SK-N-DZ (cell line): ENCODE measurements around the gene KIF4B. TPM values are rescaled to one million over a fixed set of nuclear protein-coding genes. Genes with fewer than 3 reads are reported as not detected.
"Not testable (repeated sequence)": the region's sequence is repeated elsewhere in the genome, so short reads cannot be mapped to it uniquely, and the experiment has no call there.

Source experiments
- DNase-seq: peaks from one replicate; pipeline ENCODE4 v3.0.0-alpha.2; 2015; ENCODE audit warnings: low spot score
- polyA plus RNA-seq, 2 experiments: library from polyadenylated mRNA; depleted of rRNA; stranded (reverse); fragments of >200 nt; gene quantifications; 2 replicates each; pipeline ENCODE4 v1.2.3, GENCODE V29; 2014

Gene KIF4B
- polyA plus RNA-seq (2014; cell fraction: cytosol; rRNA removed): not detected in 2 replicates
- polyA plus RNA-seq (2014; cell fraction: nucleus; rRNA removed): not detected in 2 replicates

DNA sequence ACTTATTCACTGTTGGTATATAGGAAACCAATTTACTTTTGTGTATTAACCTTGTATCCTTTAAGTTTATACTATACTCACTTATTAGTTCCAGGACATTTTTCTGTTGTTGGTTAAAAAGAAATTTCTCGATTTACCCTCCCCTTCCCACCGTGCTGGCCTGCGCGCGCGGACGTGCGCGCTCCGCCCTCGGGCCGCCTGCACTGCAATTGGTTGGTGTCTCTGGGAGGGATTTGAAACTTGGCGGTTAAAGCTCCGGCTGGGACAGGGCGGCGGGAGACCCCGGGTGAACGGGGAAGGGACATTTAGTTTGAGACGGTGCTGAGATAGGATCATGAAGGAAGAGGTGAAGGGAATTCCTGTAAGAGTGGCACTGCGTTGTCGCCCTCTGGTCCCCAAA, at the start of gene KIF4B:
TSS of gene KIF4B (plus strand) at position 230 of the 400 bp plus-strand sequence. CDS start at position 335, 105 bp downstream.
- no peak for DNase-seq

DNA sequence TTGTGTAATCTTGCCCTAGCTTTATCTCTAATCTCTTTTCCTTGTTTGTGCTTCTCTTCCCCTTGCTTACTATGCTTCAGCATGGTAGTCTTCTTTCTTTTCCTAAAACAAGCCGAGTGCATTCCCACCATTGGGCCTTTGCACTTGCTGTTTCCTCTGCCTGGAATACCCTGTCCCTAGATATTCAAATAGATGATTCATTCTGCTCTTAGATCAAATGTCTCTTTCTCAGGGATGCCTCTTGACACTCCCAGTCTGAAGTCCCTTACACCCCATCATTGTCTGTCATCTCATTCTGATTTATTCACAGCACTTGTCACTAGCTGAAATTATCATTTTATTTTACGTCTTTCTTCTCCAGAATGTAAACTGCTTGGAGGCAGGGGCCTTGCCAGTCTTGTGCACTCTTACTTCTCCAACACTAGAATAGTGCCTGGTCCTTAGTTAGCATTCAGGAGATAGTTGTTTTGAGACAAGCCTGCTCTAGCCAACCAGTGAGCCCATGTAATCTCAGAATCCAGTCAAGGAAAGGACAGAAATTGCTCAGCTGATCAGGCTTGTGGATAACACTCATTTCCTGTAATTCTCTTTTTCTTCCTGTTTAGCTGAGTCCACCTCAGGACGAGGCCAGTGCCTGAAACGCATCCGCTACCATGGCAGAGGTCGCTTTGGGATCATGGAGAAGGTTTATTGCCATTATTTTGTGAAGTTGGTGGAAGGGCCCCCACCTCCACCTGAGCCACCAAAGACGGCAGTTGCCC, 47.3 kb upstream of the KIF4B start:
- no peak for DNase-seq

DNA sequence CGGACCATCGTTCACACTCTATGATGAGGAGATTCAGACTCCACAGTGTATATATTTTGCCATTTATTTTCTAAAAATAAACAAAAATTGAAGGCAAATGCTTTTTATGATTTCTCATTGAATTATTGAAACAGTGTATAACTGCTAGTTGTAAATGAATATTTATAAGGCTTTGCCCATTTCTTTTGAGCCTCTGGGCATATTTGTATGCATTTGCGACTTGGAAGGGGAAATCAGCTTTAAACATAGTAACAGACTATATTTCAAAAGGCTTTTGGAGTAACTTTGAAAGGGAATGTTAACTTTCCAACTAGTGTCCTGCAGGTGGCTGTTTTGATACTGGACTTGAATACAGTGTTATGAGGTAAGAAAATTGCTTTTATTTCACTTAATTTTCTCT, 46.7 kb upstream of the KIF4B start:
- no peak for DNase-seq

DNA sequence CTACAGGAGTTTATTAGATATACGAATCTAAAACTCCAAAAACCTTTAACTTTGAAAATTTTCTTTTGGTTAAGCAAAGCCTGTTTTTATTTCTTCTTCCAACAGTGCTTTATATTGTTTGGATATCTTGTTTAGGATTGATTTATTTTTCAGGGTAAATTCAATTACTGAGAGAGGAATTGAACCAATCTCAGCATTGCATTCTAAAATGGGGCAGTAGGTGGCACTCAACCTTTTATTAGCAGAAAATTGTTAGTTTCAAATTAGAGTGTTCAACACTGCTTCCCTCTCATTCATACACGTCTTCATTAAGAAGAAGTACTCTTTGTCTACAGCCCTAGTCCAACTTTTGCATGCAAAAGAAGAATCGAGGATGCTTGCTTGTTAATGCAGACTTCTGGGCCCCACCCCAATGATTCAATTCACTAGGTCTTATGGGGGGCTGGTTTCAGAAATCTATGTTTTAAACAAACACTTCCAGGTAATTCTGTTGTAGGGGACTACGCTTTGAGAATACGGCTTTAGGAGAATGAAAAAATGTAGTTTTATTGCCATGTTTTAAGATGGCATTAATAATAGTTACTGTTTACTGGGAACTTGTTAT, 46.0 kb upstream of the KIF4B start:
- DNase-seq: no peak

DNA sequence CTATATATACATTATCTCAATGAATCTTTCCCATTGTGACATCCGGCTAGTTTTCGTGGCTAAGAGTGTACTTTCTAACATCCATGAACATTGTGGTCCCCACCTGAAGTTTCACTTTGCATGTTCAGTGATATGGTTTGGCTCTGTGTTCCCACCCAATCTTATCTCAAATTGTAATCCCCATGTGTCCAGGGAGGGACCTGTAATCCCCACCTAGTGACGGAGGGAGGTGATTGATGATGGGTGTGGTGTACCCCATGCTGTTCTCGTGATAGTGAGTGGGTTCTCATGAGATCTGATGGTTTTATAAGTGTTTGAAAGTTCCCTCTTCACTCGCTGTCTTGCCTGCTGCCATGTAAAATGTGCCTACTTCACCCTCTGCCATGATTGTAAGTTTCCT, 44.6 kb upstream of the KIF4B start:
- DNase-seq: no peak

- no peak for DNase-seq
Observed at GRCh38 chr5:154970759-154971158, 42.8 kb upstream of the KIF4B start.

DNA sequence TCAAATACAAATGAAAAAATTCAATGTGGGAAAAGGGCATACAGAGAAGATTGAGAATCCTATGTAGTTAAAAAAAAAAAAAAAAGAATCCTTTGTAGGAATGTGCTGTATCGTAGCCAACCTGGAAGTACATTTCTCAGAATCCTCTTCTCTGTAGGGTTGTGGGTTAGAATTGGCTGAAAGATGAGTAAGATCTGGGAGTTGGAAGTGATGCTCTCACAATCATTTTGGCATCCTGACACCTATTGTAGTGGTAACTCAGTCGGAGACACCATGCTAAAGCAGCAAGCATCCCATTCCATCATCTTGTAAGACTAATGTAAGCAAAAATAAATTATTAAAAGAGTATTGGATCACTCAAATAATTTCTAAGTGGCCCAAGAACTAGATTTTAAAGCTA, 42.1 kb upstream of the KIF4B start:
- no peak for DNase-seq

GRCh38 chr5:154972476-154973080, 41.0 kb upstream of the KIF4B start:
- DNase-seq: peak; percentile 40

- DNase-seq: not testable (repeated sequence)
Observed at GRCh38 chr5:154976082-154976481, 37.5 kb upstream of the KIF4B start.

DNA sequence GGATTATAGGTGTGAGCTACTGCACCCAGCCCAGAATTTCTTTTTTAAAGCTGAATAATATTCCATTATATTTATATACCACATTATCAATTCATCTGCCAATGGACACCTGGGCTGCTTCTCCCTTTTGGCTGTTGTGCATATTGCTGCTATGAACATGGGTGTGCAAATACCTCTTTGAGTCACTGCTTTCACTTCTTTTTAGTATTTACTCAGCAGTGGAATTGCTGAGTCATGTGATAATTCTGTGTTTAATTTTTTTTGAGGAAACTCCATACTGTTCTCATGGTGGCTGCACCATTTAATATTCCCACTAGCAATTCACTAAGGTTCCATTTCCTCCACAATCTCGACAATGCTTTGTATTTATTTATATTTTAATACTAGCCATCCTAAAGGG, 36.1 kb upstream of the KIF4B start:
- DNase-seq: no peak

DNA sequence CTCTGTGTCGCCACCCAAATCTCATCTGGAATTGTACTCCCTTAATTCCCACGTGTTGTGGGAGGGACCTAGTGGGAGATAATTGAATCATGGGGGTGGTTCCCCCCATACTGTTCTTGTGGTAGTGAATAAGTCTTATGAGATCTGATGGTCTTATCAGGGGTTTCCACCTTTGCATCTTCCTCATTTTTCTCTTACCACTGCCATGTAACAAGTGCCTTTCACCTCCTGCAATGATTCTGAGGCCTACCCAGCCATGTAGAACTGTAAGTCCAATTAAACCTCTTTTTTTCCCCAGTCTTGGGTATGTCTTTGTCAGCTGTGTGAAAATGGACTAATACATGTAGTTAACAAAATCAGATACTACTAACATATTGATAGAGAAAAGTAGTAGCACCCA, 35.3 kb upstream of the KIF4B start:
- not testable (repeated sequence) for DNase-seq

DNA sequence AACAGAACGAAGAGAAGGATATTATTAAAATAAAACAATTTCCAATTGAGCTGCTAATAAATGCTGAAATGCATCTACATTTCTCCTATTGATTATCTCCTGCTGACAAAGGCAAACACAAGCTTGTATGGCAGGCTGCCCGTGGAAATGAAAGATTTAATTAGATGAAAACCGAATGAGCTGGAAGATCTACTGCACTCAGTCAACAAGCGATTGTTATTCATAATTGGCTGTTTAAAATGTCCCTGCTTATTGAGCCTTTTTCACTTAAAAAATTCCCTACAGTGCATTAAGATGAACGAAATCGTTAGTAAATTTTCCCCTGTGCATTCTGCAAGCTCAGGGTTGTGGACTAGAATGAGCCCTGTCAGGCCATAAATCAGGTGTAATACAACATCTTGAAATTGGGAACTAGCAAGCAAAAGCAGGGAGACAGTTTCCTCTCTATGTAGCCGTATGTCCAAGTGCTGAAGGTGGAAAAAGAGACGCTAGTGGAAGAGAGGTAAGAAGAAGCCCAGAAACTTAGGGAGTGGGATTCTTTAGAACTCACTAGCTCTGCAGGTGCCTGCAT, 28.5 kb upstream of the KIF4B start:
- DNase-seq: no peak

GRCh38 chr5:154986151-154986550, 27.4 kb upstream of the KIF4B start:
- DNase-seq: no peak

DNA sequence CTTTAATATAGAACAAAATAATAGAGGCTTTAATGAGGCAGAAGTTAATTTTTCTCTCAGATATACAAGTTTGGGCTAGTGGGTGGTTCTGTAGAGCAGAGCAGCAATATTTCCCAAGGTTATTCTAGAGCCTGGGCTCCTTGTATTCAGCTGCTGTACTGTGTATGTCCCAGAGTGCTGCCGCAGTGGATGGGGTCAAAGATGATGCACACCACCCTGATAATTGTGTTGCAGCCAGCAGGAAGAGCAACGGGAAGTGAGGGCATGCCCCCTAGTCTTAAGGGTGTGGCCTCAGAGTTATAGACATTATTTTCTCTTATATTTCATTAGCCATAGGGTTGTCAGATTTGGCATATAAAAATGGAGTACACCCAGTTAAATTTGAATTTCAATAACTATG, 23.9 kb upstream of the KIF4B start:
- no peak for DNase-seq

DNA sequence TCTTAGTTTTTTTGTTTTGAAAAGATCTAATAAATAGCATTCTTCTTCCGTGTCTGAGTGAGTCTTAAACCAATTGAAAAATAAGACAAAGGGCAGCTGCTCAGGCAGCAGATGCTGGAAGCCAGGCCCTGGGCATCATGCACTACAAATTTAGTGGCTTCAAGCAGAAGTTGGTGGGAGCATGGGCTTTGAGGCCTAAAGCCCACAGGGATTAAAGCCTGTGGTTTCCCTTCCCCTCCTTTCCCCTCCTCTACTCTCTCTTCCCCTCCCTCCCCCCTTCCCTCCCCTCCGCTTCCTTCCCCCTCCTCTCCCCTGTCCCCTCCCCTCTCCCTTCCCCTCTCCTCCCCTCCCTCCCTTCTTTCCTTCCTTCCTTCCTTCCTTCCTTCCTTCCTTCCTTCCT, 20.1 kb upstream of the KIF4B start:
- no peak for DNase-seq

GRCh38 chr5:154995679-154996078, 17.9 kb upstream of the KIF4B start:
- peak; percentile 44 for DNase-seq

DNA sequence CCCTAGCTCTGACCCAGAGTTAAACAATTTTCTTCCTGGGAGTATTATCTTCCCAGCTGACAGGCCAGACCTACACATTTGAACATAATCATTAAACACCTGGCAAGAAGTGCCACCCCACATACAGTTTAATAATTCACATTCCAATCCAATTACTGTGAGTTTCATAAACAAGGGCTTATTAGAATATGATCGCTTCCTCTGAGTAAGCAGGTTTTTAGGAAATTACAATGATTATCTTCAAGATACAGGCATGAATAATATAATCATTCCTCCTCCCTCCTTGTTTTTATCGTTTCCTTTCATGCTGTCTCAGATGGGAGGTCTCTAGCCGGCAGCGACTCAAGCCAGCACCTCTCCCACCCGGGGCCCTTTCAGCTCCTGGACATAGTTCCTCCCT, 15.8 kb upstream of the KIF4B start:
- no peak for DNase-seq

DNA sequence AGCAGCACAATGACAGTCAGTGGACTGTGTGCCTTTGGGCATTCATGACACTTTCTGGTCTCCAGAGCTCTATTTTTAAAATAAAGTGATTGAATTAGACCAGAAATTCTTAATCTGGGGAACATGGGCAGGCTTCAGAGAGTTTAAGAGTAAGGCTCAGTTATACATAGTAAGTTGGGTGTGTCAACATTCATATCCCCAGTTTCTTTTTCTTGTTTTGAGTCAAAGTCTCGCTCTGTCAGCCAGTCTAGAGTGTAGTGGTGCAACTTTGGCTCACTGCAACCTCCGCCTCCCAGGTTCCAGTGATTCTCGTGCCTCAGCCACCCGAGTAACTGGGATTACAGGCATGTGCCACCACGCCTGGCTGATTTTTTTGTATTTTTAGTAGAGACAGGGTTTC, 13.7 kb upstream of the KIF4B start:
- DNase-seq: no peak

- DNase-seq: no peak
Observed at GRCh38 chr5:155001523-155001922, 12.0 kb upstream of the KIF4B start.

GRCh38 chr5:155002722-155003121, 10.8 kb upstream of the KIF4B start:
- not testable (repeated sequence) for DNase-seq

DNA sequence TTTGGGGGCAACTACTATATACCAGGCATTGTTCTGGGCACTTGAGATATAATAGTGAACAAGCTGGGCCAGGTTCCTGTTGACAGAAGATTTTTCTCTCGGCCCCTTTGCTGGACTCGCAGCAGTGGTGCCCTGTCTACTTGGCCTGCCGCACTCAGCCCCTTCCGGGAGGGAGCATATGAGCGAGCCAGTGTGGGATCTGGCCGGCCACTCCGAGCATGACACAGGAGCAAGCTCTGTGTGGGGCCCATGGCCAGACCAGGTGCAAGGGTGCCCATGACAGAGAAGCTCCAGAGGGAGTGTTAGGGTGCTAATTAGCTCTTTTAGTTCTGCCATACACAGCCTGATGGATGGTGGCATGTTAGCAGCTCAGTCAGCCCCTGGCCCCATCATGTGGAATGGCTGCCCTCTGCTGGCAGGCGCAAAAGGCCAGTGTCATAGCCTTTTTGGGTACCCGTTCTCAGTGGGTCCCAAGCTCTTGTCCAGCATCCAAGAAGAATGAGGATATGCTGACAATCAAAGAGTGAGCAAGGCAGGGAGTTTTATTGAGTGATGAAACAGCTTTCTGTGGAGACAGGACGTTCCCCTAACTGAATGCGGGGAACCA, 9.3 kb upstream of the KIF4B start:
- DNase-seq: no peak

- not testable (repeated sequence) for DNase-seq
Observed at GRCh38 chr5:155006265-155006664, 7.3 kb upstream of the KIF4B start.
